ENCODE measurements around the gene MGAT4A.

The MGAT4A gene

GRCh38 chr2:98713332-98714015, 17.5 kb downstream of the MGAT4A start:
- no peak for TF ChIP-seq CTCF (IDR thresholded peaks at IDR 0.05; ENCODE audit: insufficient read depth, low read depth, low read length, missing control alignments)
- no peak overlapping the region for H3K4me3 ChIP-seq (ENCODE audit: low read depth, low read length)
- peak; percentile 56 for DNase-seq (ENCODE audit: low read depth)

- no peak overlapping the region for H3K4me3 ChIP-seq (ENCODE audit: low read depth, low read length)
- DNase-seq (ENCODE audit: low read depth): no peak
- TF ChIP-seq CTCF (IDR thresholded peaks at IDR 0.05; ENCODE audit: insufficient read depth, low read depth, low read length, missing control alignments): no peak
Observed at GRCh38 chr2:98712145-98712544, 18.8 kb downstream of the MGAT4A start.

DNA sequence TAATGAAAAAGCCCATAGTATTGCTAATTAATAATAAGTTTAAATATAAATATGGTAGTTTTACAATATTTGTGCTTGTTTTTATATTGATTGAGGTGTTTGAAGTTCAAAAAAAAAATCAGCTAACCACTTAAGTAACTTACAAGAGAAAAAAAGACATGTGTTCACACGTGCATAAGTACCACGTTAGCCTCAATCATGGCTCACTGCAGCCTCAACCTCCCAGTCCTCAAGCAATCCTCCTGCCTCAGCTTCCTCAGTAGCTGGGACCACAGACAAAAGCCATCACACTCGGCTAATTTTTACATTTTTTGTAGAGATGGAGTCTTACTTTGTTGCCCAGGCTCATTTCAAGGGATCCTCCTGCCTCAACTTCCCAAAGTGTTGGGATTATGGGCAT, 19.4 kb downstream of the MGAT4A start:
- DNase-seq (ENCODE audit: low read depth): no peak
- no peak for TF ChIP-seq CTCF (IDR thresholded peaks at IDR 0.05; ENCODE audit: insufficient read depth, low read depth, low read length, missing control alignments)
- H3K4me3 ChIP-seq (ENCODE audit: low read depth, low read length): no peak overlapping the region

DNA sequence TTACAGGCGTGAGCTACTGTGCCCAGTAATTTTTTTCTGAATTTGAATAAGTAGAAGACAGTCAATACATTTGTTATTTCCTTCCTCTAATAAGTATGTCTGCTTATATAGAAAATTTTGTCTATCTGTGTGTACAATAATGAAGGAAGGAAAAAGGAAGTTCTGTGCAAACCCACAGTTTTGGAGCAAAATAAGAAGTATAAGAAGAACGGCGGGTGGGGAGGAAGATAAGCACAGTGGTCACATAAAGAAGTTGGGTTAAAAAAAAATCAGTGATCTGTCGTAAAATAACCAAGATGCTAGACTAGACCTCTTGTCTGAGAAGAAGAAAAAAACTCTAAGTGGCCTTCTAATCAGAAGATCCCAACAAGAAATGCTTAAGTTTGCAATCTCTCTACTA, 20.2 kb downstream of the MGAT4A start:
- DNase-seq (ENCODE audit: low read depth): no peak
- TF ChIP-seq CTCF (IDR thresholded peaks at IDR 0.05; ENCODE audit: insufficient read depth, low read depth, low read length, missing control alignments): no peak
- H3K4me3 ChIP-seq (ENCODE audit: low read depth, low read length): no peak overlapping the region

DNA sequence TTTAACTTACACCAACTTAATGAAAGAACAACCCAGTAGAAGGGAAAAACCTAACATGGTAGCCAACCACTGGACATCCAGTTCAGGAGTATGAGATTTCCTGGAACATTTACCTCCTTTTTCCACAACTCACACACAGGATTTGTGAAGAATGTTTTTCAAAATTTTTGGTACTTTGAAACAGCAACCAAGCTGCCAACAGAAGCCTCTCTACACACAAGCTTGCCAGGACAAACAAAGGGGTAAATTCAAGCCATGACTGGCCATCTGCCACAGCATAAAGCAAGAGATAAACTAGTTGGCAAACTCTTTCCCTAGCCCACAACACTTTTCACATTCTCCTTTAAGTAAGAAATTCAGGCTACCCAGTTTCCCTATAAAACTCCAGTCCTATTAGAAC, 21.4 kb downstream of the MGAT4A start:
- no peak for TF ChIP-seq CTCF (IDR thresholded peaks at IDR 0.05; ENCODE audit: insufficient read depth, low read depth, low read length, missing control alignments)
- H3K4me3 ChIP-seq (ENCODE audit: low read depth, low read length): no peak overlapping the region
- no peak for DNase-seq (ENCODE audit: low read depth)

DNA sequence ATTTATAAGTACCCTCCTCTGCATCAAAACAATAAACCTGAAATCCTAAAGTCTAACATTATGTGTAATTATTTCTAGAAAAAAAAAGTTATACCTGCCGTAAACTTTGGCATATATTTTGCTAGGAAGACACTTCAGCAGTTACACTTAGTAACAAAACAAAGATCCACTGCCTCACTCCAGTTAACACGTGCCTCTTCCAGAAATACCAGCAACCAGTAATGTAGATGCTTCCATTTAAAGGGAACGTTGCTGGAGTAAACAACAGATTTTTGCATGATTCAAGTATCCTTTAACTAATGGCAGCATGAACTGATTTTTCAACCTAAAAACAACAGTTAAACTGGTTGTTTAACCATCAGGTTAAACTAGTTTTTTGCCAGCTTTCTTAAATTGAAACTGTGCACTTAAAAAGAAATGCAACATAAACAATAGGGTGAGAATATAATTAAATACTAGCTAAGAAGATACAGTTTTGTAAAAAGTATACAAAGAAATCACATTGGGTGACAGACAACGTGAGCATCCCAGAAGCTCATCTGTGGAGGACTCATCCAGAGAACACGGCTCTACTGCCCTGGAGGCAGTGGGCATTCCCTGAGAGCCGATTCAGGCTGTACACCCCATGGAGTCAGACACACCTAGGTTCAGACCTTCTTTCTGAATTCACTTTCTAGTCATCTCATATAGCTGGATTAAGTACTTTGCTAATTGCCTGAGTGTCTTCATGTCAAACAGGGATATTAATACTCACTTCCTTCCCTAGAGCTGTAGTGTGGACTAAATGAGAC, 22.3 kb downstream of the MGAT4A start:
- TF ChIP-seq CTCF (IDR thresholded peaks at IDR 0.05; ENCODE audit: insufficient read depth, low read depth, low read length, missing control alignments): no peak
- no peak for DNase-seq (ENCODE audit: low read depth)
- no peak overlapping the region for H3K4me3 ChIP-seq (ENCODE audit: low read depth, low read length)

Measured in GM12865 (cell line).